ENCODE measurements around the gene ALDH16A1.

The ALDH16A1 gene

GRCh38 chr19:49423071-49423984, 29.7 kb upstream of the ALDH16A1 start, which contains the start of gene PTH2:
PTH2 (minus strand) TSS chr19:49423441; CDS start chr19:49423339, 102 bp downstream.
- in situ Hi-C loops (cut with HindIII; ENCODE audit: low sequenced_read_pairs) = no loop called here

GRCh38 chr19:49423985-49424303, 29.1 kb upstream of the ALDH16A1 start:
- in situ Hi-C loops (cut with HindIII; ENCODE audit: low sequenced_read_pairs) = no loop called here

- in situ Hi-C loops (cut with HindIII; ENCODE audit: low sequenced_read_pairs) = no loop called here
Observed at GRCh38 chr19:49425178-49425577, 27.8 kb upstream of the ALDH16A1 start, which contains the start of gene GFY. GFY (plus strand) TSS chr19:49425388; CDS start chr19:49426431, 1,043 bp downstream.

- in situ Hi-C loops (cut with HindIII; ENCODE audit: low sequenced_read_pairs) = no loop called here
Observed at GRCh38 chr19:49425922-49426592, 27.0 kb upstream of the ALDH16A1 start.

GRCh38 chr19:49427339-49427738, 25.7 kb upstream of the ALDH16A1 start:
- in situ Hi-C loops (cut with HindIII; ENCODE audit: low sequenced_read_pairs) = no loop called here

GRCh38 chr19:49427855-49428546, 25.0 kb upstream of the ALDH16A1 start:
- in situ Hi-C loops (cut with HindIII; ENCODE audit: low sequenced_read_pairs) = no loop called here

GRCh38 chr19:49428547-49429451, 24.2 kb upstream of the ALDH16A1 start:
- in situ Hi-C loops (cut with HindIII; ENCODE audit: low sequenced_read_pairs) = no loop called here

- in situ Hi-C loops (cut with HindIII; ENCODE audit: low sequenced_read_pairs) = no loop called here
Observed at GRCh38 chr19:49430172-49430677, 22.8 kb upstream of the ALDH16A1 start.

- in situ Hi-C loops (cut with HindIII; ENCODE audit: low sequenced_read_pairs) = no loop called here
Observed at GRCh38 chr19:49430678-49431329, 22.2 kb upstream of the ALDH16A1 start.

- in situ Hi-C loops (cut with HindIII; ENCODE audit: low sequenced_read_pairs) = no loop called here
Observed at GRCh38 chr19:49431330-49431749, 21.7 kb upstream of the ALDH16A1 start.

- in situ Hi-C loops (cut with HindIII; ENCODE audit: low sequenced_read_pairs) = no loop called here
Observed at GRCh38 chr19:49432141-49433073, 20.6 kb upstream of the ALDH16A1 start.

- in situ Hi-C loops (cut with HindIII; ENCODE audit: low sequenced_read_pairs) = no loop called here
Observed at GRCh38 chr19:49433240-49433901, 19.7 kb upstream of the ALDH16A1 start.

- in situ Hi-C loops (cut with HindIII; ENCODE audit: low sequenced_read_pairs) = no loop called here
Observed at GRCh38 chr19:49434907-49435583, 18.0 kb upstream of the ALDH16A1 start.

- in situ Hi-C loops (cut with HindIII; ENCODE audit: low sequenced_read_pairs) = no loop called here
Observed at GRCh38 chr19:49435670-49436069, 17.4 kb upstream of the ALDH16A1 start.

GRCh38 chr19:49436381-49437017, 16.5 kb upstream of the ALDH16A1 start:
- in situ Hi-C loops (cut with HindIII; ENCODE audit: low sequenced_read_pairs) = no loop called here

GRCh38 chr19:49437231-49437630, 15.8 kb upstream of the ALDH16A1 start:
- in situ Hi-C loops (cut with HindIII; ENCODE audit: low sequenced_read_pairs) = no loop called here

- in situ Hi-C loops (cut with HindIII; ENCODE audit: low sequenced_read_pairs) = no loop called here
Observed at GRCh38 chr19:49438261-49438660, 14.8 kb upstream of the ALDH16A1 start.
